ENCODE results near the gene EIF5A2.
"Not testable (repeated sequence)": the region's sequence is repeated elsewhere in the genome, so short reads cannot be mapped to it uniquely, and the experiment has no call there.

EIF5A2 gene

GRCh38 chr3:170896333-170896732 is 12.1 kb downstream of the EIF5A2 start:
- DNase-seq: not testable (repeated sequence)

- no peak for DNase-seq
These were observed 14.5 kb downstream of the EIF5A2 start for GRCh38 chr3:170893895-170894294.

- no peak for DNase-seq
These were observed 18.8 kb downstream of the EIF5A2 start for GRCh38 chr3:170889630-170890029.

GRCh38 chr3:170889132-170889531 is 19.3 kb downstream of the EIF5A2 start:
- no peak for DNase-seq

- not testable (repeated sequence) for DNase-seq
These were observed 24.1 kb downstream of the EIF5A2 start for GRCh38 chr3:170884109-170884930.

- not testable (repeated sequence) for DNase-seq
These were observed 29.7 kb downstream of the EIF5A2 start for GRCh38 chr3:170878688-170879087.

- not testable (repeated sequence) for DNase-seq
These were observed 31.1 kb downstream of the EIF5A2 start for GRCh38 chr3:170877311-170877710.

GRCh38 chr3:170876537-170876936 is 31.9 kb downstream of the EIF5A2 start:
- DNase-seq: no peak

GRCh38 chr3:170869645-170870593 is 38.5 kb downstream of the EIF5A2 start, which contains the start of gene RPL22L1:
Gene RPL22L1 (minus strand): TSS chr3:170870195. CDS start chr3:170870167, 28 bp downstream.
- peak; percentile 95 for DNase-seq

- DNase-seq: no peak
These were observed 39.2 kb downstream of the EIF5A2 start for GRCh38 chr3:170869239-170869590.

GRCh38 chr3:170868577-170869238 is 39.7 kb downstream of the EIF5A2 start:
- DNase-seq: peak; percentile 38

GRCh38 chr3:170867143-170867937 is 41.1 kb downstream of the EIF5A2 start:
- no peak for DNase-seq

GRCh38 chr3:170866499-170866898 is 41.9 kb downstream of the EIF5A2 start:
- no peak for DNase-seq

- DNase-seq: peak; percentile 20
These were observed 43.0 kb downstream of the EIF5A2 start for GRCh38 chr3:170865209-170866094.

GRCh38 chr3:170864525-170865208 is 43.8 kb downstream of the EIF5A2 start:
- peak; percentile 27 for DNase-seq

GRCh38 chr3:170863816-170864215 is 44.6 kb downstream of the EIF5A2 start:
- DNase-seq: no peak

- DNase-seq: no peak
These were observed 45.6 kb downstream of the EIF5A2 start for GRCh38 chr3:170862618-170863374.

- no peak for DNase-seq
These were observed 49.8 kb downstream of the EIF5A2 start for GRCh38 chr3:170858599-170858998.

GRCh38 chr3:170852324-170852723 is 56.1 kb downstream of the EIF5A2 start:
- no peak for DNase-seq
